Measurements from ENCODE around the gene COQ3. TPM values are rescaled to one million over a fixed set of nuclear protein-coding genes. Genes with fewer than 3 reads are reported as not detected.

The COQ3 gene
- total and polyA plus RNA-seq, 2 of the 8 experiments (the other 6 are each of a cell fraction or from before 2014, with no cell fraction given): 8.4 to 16.2 TPM

- no peaks in the 10 kb centered on the region for H4K20me1 ChIP-seq (replicated peaks in 1 of 2; ENCODE audit: control insufficient read depth in 1 of 2, insufficient read depth in 2 of 2, low read length in 2 of 2)
- no peak overlapping the region for H2AFZ ChIP-seq (ENCODE audit: low read length)
- H2BK120ac ChIP-seq (replicated peaks; ENCODE audit: low read depth, low read length): no peak overlapping the region
- H2BK15ac ChIP-seq (ENCODE audit: low read length): no peak overlapping the region
- WGBS, 2 experiments (ENCODE audit: extremely low coverage in 1 of 2, insufficient coverage in 1 of 2, insufficient read length in 1 of 2, insufficient replicate concordance in 2 of 2, low coverage in 1 of 2, low lambda C conversion rate in 2 of 2, missing lambda C conversion rate in 1 of 2): 94% methylated on average over 2 of the region's 2 CpGs; no CpG with 5 or more reads in 1 of the 2 experiments
- H3K79me2 ChIP-seq (ENCODE audit: control insufficient read depth in 1 of 2, insufficient read depth in 2 of 2, low read length in 2 of 2): no peaks in the 10 kb centered on the region
- DNase-seq (ENCODE audit: low read depth in 1 of 2, low spot score in 2 of 2) (no peak), FAIRE-seq (no peak)
- no peak overlapping the region for H3K14ac ChIP-seq (ENCODE audit: insufficient read length)
- H4K8ac ChIP-seq (ENCODE audit: extremely low read depth, insufficient read depth, low read length): no peak overlapping the region
- no peak overlapping the region for H3K9ac ChIP-seq (replicated peaks in 1 of 4; ENCODE audit: extremely low read depth in 1 of 4, low read depth in 3 of 4, low read length in 3 of 4)
- H3K4ac ChIP-seq (replicated peaks; ENCODE audit: insufficient read length, low read depth, low read length): no peak overlapping the region
- POLR2A ChIA-PET (ENCODE audit: partially characterized antibody): interaction anchor here (0.6 to 2.3 kb wide), 3 partner anchors 17 to 47 kb away, joined by 3 to 9 read pairs (median 7); partner anchors contain the start of genes COQ3 and FAXC
- H3K36me3 ChIP-seq (ENCODE audit: control insufficient read depth in 2 of 4, insufficient read depth in 4 of 4, low read length in 3 of 4): no peaks in the 10 kb centered on the region
- no peak overlapping the region for H2AK5ac ChIP-seq (ENCODE audit: low read depth, low read length)
- H3K79me1 ChIP-seq (ENCODE audit: low read depth, low read length): no peaks in the 10 kb centered on the region
- H4K5ac ChIP-seq (ENCODE audit: insufficient read length, low read depth, low read length): no peak overlapping the region
- no peak overlapping the region for H3K4me2 ChIP-seq (ENCODE audit: insufficient read depth in 1 of 2, low read depth in 2 of 2, low read length in 2 of 2)
- H3K27ac ChIP-seq (ENCODE audit: low read depth, low read length): no peak overlapping the region
- no peaks in the 10 kb centered on the region for H3K27me3 ChIP-seq (replicated peaks in 1 of 4; ENCODE audit: control insufficient read depth in 3 of 4, extremely low read depth in 1 of 4, insufficient read depth in 3 of 4, low read length in 3 of 4)
- no peak overlapping the region for H3K4me3 ChIP-seq (ENCODE audit: extremely low read depth in 1 of 4, insufficient read depth in 2 of 4, low read depth in 3 of 4, low read length in 4 of 4)
- TF ChIP-seq RBBP5 (IDR thresholded peaks at IDR 0.05; ENCODE audit: borderline replicate concordance, low read depth, low read length) (no peak), SP4 (IDR thresholded peaks at IDR 0.05; ENCODE audit: low read length) (no peak), SRF (IDR thresholded peaks at IDR 0.05; ENCODE audit: low read depth, low read length) (no peak), SUZ12 (IDR thresholded peaks at IDR 0.05; ENCODE audit: low read length) (no peak), FOSL1 (IDR thresholded peaks at IDR 0.05; ENCODE audit: insufficient read depth, low read depth, low read length) (no peak), BRCA1 (IDR thresholded peaks at IDR 0.05; ENCODE audit: low read depth, low read length) (no peak), KDM1A (IDR thresholded peaks at IDR 0.05; ENCODE audit: borderline replicate concordance, low read length) (no peak), ATF2 (IDR thresholded peaks at IDR 0.05; ENCODE audit: low read length) (no peak), GABPA (IDR thresholded peaks at IDR 0.05; ENCODE audit: borderline replicate concordance, insufficient read depth, low read length) (no peak), CREB1 (IDR thresholded peaks at IDR 0.05) (no peak), ATF3 (IDR thresholded peaks at IDR 0.05; ENCODE audit: insufficient read depth, low read depth, low read length) (no peak)
- no peak overlapping the region for H3K18ac ChIP-seq (ENCODE audit: extremely low read depth, low read length)
- H3K56ac ChIP-seq (replicated peaks; ENCODE audit: insufficient read length, low read depth, low read length): no peak overlapping the region
- no peak overlapping the region for H3K23ac ChIP-seq (ENCODE audit: insufficient read length)
- CTCF ChIA-PET (ENCODE audit: partially characterized antibody): interaction anchor here (1.6 to 1.7 kb wide), 2 partner anchors 17 to 36 kb away, joined by 5 to 11 read pairs; no protein-coding TSS in a partner anchor
- H2BK12ac ChIP-seq (ENCODE audit: low read depth, low read length): no peak overlapping the region
- H2BK5ac ChIP-seq (ENCODE audit: low read depth, low read length): no peak overlapping the region
- no peaks in the 10 kb centered on the region for H3K23me2 ChIP-seq (ENCODE audit: low read depth, low read length)
- H3K9me3 ChIP-seq (ENCODE audit: insufficient read depth in 2 of 2, low read depth in 1 of 2, low read length in 1 of 2): no peaks in the 10 kb centered on the region
- H4K91ac ChIP-seq (replicated peaks; ENCODE audit: insufficient read length, low read length): no peak overlapping the region
- no peak overlapping the region for H2BK20ac ChIP-seq (ENCODE audit: low read length)
- peaks cover 0 to 3% (median 0%) of the 10 kb centered on the region in 4 experiments; a peak in 2 of 7 replicates for H3K4me1 ChIP-seq (replicated peaks in 1 of 4; ENCODE audit: control insufficient read depth in 3 of 4, insufficient read depth in 4 of 4, low read length in 3 of 4)
Measured at GRCh38 chr6:99366852-99367251, 27.1 kb downstream of the COQ3 start.

All from H1 (cell line).